Neural cell (in vitro differentiated cells): ENCODE data around the gene IL3RA. TPM values are rescaled to one million over a fixed set of nuclear protein-coding genes. Genes with fewer than 3 reads are reported as not detected.

Experiments
- H2AFZ ChIP-seq: fragments of 200-600, 300-800 bp; sonication (generic), shearing (Covaris generic); 2 replicates; pipeline ENCODE4 v1.6.0; 2014; ENCODE audit warnings: low read depth, mild to moderate bottlenecking, antibody characterized with exemption, low read length, moderate library complexity
- H3F3A ChIP-seq: fragments of 200-600 bp; shearing (Covaris generic); 2 replicates; pipeline ENCODE4 v1.6.1; 2016; ENCODE audit warnings: mild to moderate bottlenecking, moderate library complexity, mixed read lengths, antibody characterized with exemption, low read length; ENCODE audit not compliant: insufficient read depth, poor library complexity, severe bottlenecking
- H3K27ac ChIP-seq: fragments of 200-600, 300-800 bp; sonication (generic), shearing (Covaris generic); 2 replicates; pipeline ENCODE4 v1.5.1; 2014; ENCODE audit warnings: mild to moderate bottlenecking, low read length, moderate library complexity
- H3K27me3 ChIP-seq: fragments of 300-800, 200-600 bp; sonication (generic), shearing (Covaris generic); 2 replicates; pipeline ENCODE4 v1.6.0; 2014; ENCODE audit warnings: mild to moderate bottlenecking, low read depth, low read length, moderate library complexity; ENCODE audit not compliant: insufficient read depth
- H3K36me3 ChIP-seq: fragments of 300-800, 200-600 bp; sonication (generic), shearing (Covaris generic); 2 replicates; pipeline ENCODE4 v1.5.1; 2014; ENCODE audit warnings: mild to moderate bottlenecking, antibody characterized with exemption, low read length, moderate library complexity; ENCODE audit not compliant: insufficient read depth
- H3K4me2 ChIP-seq: fragments of 300-800, 200-600 bp; sonication (generic), shearing (Covaris generic); 2 replicates; pipeline ENCODE4 v1.6.0; 2014; ENCODE audit warnings: mild to moderate bottlenecking, low read length
- H3K4me3 ChIP-seq: fragments of 300-800, 200-600 bp; sonication (generic), shearing (Covaris generic); 2 replicates; pipeline ENCODE4 v1.5.1; 2014; ENCODE audit warnings: mild to moderate bottlenecking, low read length, moderate library complexity
- H3K79me2 ChIP-seq: fragments of 200-600 bp; shearing (Covaris generic); replicated peaks from 2 replicates; pipeline ENCODE4 v1.6.0; 2014; ENCODE audit warnings: mild to moderate bottlenecking, low read length, moderate library complexity; ENCODE audit not compliant: insufficient read depth
- H3K9ac ChIP-seq: fragments of 300-800, 200-600 bp; sonication (generic), shearing (Covaris generic); 2 replicates; pipeline ENCODE4 v1.6.1; 2016; ENCODE audit warnings: mild to moderate bottlenecking, low read length, mixed read lengths
- H3K9me2 ChIP-seq: fragments of 200-600 bp; shearing (Covaris generic); 2 replicates; pipeline ENCODE4 v1.6.1; 2016; ENCODE audit warnings: mild to moderate bottlenecking, low read length, mixed read lengths; ENCODE audit not compliant: insufficient read depth
- H3K9me3 ChIP-seq: fragments of 200-600, 300-800 bp; sonication (generic), shearing (Covaris generic); 2 replicates; pipeline ENCODE4 v1.6.1; 2016; ENCODE audit warnings: mild to moderate bottlenecking, mixed run types, low read length, moderate library complexity, mixed read lengths
- H4K20me1 ChIP-seq: fragments of 200-600 bp; shearing (Covaris generic); 2 replicates; pipeline ENCODE4 v1.6.1; 2016; ENCODE audit warnings: mild to moderate bottlenecking, mixed run types; ENCODE audit not compliant: insufficient read depth
- EP300 ChIP-seq: fragments of 450-650 bp; conservative IDR thresholded peaks from 2 replicates; pipeline ENCODE4 v1.6.1; 2014; ENCODE audit warnings: antibody characterized with exemption, mild to moderate bottlenecking, moderate library complexity; ENCODE audit not compliant: poor library complexity, severe bottlenecking
- EZH2 ChIP-seq: fragments of 200-600, 300-800 bp; shearing (Covaris generic), sonication (generic); IDR thresholded peaks from 2 replicates; pipeline ENCODE4 v1.6.1; 2014; ENCODE audit warnings: antibody characterized with exemption, low read length, borderline replicate concordance, mild to moderate bottlenecking; ENCODE audit not compliant: insufficient read depth, poor library complexity, severe bottlenecking
- MXI1 ChIP-seq: fragments of 450-650 bp; conservative IDR thresholded peaks from 2 replicates; pipeline ENCODE4 v1.6.1; 2014; ENCODE audit warnings: antibody characterized with exemption, mild to moderate bottlenecking; ENCODE audit not compliant: poor library complexity, severe bottlenecking
- POLR2AphosphoS5 ChIP-seq: IDR thresholded peaks from 2 replicates; pipeline ENCODE4 v1.6.1; 2012
- RAD21 ChIP-seq: fragments of 450-650 bp; conservative IDR thresholded peaks from 2 replicates; pipeline ENCODE4 v1.6.1; 2014; ENCODE audit warnings: antibody characterized with exemption, mild to moderate bottlenecking, moderate library complexity
- REST ChIP-seq: IDR thresholded peaks from 2 replicates; pipeline ENCODE4 v1.6.1; 2012; ENCODE audit warnings: borderline replicate concordance
- SMC3 ChIP-seq: fragments of 450-650 bp; conservative IDR thresholded peaks from 2 replicates; pipeline ENCODE4 v1.6.1; 2014; ENCODE audit warnings: antibody characterized with exemption, mild to moderate bottlenecking, moderate library complexity; ENCODE audit not compliant: poor library complexity
- TAF1 ChIP-seq: IDR thresholded peaks from 2 replicates; pipeline ENCODE4 v1.6.1; 2012; ENCODE audit warnings: low read depth
- polyA plus RNA-seq: library from polyadenylated mRNA; depleted of rRNA; stranded (reverse); fragments of >200 nt; gene quantifications from 2 replicates; pipeline ENCODE4 v1.2.3, GENCODE V29; 2014
- TF ChIP-seq, protein P1 (sequence below): fragments of 450-650 bp; IDR thresholded peaks from 2 replicates; pipeline ENCODE4 v1.5.1; 2014; ENCODE audit warnings: antibody characterized with exemption, mild to moderate bottlenecking, moderate library complexity; ENCODE audit not compliant: poor library complexity, severe bottlenecking

IL3RA gene
- polyA plus RNA-seq, 1 donor from 2014 or later, result not detected

DNA sequence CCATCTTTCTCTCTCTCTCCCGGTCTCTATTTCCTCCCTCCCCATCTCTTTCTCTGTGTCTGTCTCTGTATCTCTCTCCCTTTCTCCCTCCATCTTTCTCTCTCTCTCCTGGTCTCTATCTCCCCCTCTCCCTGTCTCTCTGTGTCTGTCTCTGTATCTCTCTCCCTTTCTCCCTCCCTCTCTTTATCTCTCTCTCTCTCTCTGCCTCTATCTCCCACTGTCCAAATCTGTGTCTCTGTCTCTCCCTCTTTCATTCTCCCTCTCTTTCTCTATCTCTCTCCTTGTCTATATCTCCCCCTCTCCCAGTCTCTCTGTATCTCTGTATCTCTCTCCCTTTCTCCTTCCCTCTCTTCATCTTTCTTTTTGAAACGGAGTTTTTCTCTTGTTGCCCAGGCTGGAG, 23.6 kb downstream of the IL3RA start:
- no peak overlapping the region for H3K4me3 ChIP-seq
- H3K79me2 ChIP-seq, result no peaks in the 10 kb centered on the region
- H4K20me1 ChIP-seq, result no peaks in the 10 kb centered on the region
- H3K27me3 ChIP-seq, result no peaks in the 10 kb centered on the region
- H3K27ac ChIP-seq, result no peak overlapping the region
- H3F3A ChIP-seq, result no peaks in the 10 kb centered on the region
- no peaks in the 10 kb centered on the region for H3K36me3 ChIP-seq
- no peaks in the 10 kb centered on the region for H3K9me3 ChIP-seq
- no peak overlapping the region for H3K9ac ChIP-seq
- no peak overlapping the region for H3K4me2 ChIP-seq
- no peaks in the 10 kb centered on the region for H3K9me2 ChIP-seq
- no peak overlapping the region for H2AFZ ChIP-seq
- TF ChIP-seq EP300, result no peak
- TF ChIP-seq EZH2, result no peak
- TF ChIP-seq, protein P1, sequence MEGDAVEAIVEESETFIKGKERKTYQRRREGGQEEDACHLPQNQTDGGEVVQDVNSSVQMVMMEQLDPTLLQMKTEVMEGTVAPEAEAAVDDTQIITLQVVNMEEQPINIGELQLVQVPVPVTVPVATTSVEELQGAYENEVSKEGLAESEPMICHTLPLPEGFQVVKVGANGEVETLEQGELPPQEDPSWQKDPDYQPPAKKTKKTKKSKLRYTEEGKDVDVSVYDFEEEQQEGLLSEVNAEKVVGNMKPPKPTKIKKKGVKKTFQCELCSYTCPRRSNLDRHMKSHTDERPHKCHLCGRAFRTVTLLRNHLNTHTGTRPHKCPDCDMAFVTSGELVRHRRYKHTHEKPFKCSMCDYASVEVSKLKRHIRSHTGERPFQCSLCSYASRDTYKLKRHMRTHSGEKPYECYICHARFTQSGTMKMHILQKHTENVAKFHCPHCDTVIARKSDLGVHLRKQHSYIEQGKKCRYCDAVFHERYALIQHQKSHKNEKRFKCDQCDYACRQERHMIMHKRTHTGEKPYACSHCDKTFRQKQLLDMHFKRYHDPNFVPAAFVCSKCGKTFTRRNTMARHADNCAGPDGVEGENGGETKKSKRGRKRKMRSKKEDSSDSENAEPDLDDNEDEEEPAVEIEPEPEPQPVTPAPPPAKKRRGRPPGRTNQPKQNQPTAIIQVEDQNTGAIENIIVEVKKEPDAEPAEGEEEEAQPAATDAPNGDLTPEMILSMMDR, result no peak
- TF ChIP-seq MXI1, result no peak
- TF ChIP-seq TAF1, result no peak

DNA sequence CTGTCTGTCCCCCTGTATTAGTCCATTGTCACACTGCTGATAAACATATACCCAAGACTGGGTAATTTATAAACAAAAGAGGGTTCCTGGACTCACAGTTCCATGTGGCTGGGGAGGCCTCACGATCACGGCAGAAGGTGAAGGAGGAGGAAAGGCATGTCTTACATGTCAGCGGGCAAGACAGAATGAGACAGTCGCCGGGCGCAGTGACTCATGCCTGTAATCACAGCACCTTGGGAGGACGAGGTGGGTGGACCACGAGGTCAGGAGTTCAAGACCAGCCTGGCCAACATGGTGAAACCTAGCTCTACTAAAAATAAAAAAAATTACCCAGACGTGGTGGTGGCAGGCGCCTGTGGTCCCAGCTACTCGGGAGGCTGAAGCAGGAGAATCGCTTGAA, 24.7 kb downstream of the IL3RA start:
- H4K20me1 ChIP-seq, result no peaks in the 10 kb centered on the region
- H3K79me2 ChIP-seq, result no peaks in the 10 kb centered on the region
- H3K4me3 ChIP-seq, result no peak overlapping the region
- H3F3A ChIP-seq, result no peaks in the 10 kb centered on the region
- no peak overlapping the region for H3K4me2 ChIP-seq
- no peaks in the 10 kb centered on the region for H3K36me3 ChIP-seq
- no peaks in the 10 kb centered on the region for H3K9me3 ChIP-seq
- H3K9ac ChIP-seq, result no peak overlapping the region
- TF ChIP-seq POLR2AphosphoS5, result no peak
- TF ChIP-seq EZH2, result no peak
- TF ChIP-seq EP300, result no peak
- no peak for TF ChIP-seq TAF1
- no peak for TF ChIP-seq MXI1
- no peak for TF ChIP-seq SMC3
- TF ChIP-seq REST, result no peak
- TF ChIP-seq, protein P1, result no peak
- TF ChIP-seq RAD21, result no peak
- no peaks in the 10 kb centered on the region for H3K27me3 ChIP-seq
- H3K27ac ChIP-seq, result no peak overlapping the region
- H3K9me2 ChIP-seq, result no peaks in the 10 kb centered on the region
- H2AFZ ChIP-seq, result no peak overlapping the region
